ENCODE measurements around the gene LPAR3.
"Not testable (repeated sequence)": the region's sequence is repeated elsewhere in the genome, so short reads cannot be mapped to it uniquely, and the experiment has no call there.

Gene LPAR3

DNA sequence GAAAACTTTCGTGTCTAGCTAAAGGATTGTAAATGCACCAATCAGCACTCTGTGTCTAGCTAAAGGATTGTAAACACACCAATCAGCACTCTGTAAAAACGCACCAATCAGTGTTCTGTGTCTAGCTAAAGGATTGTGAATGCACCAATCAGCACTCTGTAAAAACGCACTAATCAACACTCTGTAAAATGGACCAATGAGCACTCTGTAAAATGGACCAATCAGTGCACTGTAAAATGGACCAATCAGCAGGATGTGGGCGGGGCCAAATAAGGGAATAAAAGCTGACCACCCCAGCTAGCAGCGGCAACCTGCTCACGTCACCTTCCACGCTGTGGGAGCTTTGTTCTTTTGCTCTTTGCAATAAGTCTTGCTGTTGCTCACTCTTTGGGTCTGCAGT is 9.7 kb upstream of the LPAR3 start:
- not testable (repeated sequence) for DNase-seq

DNA sequence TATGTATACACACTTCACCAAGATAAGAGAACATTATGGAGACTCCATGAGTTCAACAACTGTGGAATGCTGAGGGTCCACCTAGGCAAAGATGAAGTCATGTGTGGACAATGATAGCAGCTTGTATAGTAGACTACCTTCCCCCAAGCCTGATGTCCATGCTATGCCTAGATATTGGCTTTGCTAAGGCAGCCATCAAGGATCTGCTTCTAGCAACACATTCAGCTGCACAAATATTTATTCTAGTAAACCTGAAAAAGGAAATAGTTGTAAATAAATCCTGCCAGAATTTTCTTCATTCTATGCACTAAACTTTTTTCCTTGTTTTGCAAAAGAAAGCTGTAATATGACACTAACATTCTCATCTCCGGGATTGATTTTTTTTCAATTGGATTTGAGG is 7.0 kb upstream of the LPAR3 start:
- no peak for DNase-seq

DNA sequence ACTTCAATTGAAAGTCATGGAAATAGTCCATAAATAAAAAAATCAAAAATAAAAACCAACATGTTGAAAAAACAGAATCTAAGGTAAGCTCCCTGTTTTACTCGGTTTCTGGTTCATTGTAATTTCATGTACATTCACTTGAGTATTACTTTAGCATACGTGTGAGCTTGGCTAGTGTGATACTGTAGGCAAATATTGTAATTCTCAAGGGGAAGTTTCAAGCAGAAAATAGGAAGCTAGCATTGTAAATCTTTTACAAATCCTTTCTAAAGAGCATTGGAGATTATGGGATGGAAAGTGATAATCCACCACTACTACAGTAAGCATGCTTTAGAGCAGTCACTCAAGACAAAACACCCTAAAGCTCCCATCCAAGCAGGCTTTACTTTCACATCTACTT is 3.3 kb upstream of the LPAR3 start:
- DNase-seq: no peak

DNA sequence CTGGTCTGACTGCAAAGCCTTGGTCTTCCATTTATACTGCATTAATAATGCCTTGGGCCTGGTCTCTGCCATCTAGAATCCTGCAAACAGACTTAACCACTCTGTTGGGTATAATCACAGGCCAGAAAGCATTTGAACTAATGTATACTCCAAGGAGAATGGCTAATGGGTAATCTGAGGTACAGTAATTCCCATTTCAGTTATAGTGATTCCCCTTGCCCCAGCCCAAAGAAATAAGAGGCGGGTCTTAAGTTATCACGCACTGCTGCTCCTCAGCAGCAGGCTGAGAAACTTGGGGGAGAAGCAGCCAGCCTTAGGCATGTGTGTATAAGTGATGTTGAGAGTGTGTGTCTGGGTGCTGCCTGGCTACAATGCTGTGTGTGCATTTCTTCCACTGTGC is 2.4 kb downstream of the LPAR3 start:
- no peak for DNase-seq

DNA sequence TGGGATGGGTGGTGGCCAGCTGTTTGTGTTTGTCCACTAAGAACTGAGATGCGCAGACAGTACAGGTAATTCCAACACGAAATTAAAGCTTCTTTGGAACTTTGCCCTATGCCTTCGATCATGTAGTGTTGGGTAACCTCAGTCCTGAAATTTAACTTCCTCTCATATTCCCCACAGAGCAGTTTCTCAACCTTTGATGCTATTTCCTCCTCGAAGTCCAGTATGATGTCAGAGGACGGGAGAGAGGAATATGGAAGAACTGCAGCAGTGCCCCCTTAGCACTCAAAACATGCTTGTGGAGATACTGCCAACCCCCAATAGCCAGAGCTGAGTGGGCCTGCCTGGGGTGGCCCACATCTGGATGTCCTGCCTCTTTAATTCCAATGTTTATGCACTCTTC is 3.6 kb downstream of the LPAR3 start:
- DNase-seq: no peak

DNA sequence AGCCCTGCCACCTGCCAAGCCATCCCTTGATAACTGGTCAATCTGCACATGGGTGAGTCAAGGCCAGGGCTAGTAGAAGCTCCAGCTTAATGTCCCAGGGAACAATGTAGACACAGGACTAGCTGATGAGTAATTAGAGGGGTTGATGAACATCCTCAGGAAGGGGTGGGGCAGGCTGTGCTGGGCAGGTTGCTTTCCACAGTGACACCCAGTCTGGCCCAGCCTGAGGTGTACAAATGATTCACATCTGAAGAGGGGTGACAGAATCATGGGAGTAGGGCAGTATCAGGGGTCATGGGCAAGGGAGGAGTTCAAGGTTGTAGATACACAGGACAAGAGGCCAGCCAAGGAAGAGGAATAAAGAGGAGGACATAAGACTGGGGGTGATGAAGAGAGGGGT is 4.3 kb downstream of the LPAR3 start:
- no peak for DNase-seq

DNA sequence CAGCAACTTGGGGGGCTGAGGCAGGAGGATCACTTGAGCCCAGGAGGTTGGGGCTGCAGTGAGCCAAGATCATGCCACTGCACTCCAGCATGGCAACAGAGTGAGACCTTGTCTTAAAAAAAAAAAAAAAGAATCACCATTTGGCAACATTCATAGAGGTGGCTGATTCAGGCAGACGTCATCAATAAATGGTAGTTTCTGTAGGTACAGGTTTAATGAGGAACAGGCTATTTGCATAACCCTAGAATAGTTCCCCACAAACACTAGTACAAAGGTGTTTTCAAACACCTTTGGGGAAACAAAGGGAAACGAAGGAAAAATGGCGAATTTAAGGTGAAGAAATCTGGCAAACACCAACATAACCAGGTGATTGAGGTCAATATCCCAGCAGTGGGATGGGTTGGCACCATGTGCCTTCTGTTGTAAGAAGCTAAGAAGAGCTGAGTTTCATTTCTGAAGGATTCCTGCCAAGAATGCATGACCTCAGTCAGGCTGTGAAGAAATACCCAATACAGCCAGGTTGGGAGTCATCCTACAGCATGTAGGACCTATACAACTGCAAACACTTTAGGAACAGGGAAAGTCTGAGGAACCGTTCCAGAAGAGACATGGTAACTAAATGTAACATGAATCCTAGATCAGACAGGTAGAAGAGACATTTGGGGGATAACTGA is 5.6 kb downstream of the LPAR3 start:
- DNase-seq: no peak

DNA sequence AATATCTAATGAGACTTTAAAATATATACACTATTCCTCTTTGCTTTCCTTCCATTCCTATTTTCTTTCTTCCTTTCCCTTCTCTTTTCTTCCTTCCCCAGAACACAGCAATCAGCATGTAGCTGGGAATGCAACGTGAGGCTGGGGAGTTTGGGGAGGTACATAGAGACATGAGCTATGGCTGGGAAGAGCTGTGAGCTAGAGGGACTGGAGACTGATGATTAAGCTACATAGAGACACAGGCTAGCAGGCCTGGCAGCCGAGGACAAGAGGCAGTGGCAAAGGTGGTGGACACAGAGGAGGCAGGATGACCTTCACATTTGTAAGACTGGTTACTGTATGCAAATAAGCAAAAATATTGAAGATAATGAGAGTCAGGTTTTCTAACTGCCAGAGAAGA is 7.5 kb downstream of the LPAR3 start:
- DNase-seq: no peak

DNA sequence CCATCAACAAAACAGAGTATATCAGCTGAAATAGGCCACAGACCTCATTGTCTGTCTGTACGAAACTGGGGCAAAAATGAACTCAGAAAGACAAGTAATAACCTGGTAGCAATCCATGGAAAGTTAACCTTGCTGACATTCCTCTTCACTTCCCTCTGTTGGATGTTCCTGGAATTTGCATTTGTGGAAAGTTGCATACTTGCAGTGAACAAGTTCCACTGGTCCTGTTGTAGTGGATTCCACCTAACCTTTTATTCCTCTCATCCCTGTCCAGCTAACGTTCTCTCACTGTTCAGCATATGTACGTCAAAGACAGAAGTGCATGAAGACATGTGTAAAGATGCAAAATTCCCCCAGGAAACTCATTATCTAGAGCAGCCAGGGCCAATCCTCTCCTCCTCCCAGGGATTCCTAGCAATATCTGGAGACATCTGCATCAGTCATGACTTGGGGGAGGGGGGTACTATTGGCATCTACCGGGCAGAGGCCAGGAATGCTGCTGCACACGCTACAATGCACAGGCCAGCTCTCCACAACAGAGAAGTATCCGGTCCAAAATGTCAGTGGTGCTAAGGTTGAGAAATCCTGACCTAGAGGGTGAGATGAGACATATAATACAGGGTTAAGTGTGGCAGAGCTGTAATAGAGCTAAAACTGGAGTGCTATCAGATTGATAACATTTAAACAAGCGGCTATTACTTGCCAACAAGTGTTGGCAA is 8.2 kb downstream of the LPAR3 start:
- no peak for DNase-seq

DNA sequence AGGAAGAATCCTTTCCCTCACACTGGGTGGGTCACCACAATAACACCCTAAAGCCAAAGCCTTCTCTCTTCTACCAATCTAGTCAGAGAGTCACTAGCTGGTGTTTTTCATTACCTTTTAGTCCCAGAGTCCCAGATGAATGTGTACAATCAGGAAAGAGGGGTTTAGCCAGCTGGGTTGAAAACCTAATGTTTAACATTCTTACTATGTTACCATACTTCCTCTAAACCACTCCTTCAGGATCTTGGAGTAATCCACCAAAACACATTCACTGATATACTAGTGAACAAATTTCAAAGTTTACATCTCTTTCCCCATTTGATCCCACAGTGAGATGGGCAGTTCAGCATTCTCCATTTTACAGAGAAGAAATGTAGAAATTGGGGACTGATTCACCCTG is 9.7 kb downstream of the LPAR3 start:
- no peak for DNase-seq

DNA sequence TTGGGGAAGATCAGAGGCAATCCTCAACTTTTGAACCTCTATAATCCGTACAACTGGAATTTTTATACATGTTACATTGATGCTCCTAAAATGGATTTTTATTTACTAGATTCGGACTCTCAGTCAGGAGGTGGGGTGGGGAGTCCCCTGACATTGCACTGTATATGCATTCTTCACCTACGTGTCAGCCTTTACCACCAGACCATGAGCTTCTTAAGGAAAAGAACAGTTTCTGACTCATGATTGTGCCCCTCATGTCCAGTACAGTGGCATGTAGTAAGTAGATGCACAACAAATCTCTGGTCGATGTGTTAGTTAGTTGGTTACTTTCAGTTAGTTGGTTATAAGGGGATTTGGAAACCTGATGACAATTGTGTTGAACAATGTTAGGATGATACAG is 15.4 kb downstream of the LPAR3 start:
- no peak for DNase-seq

DNA sequence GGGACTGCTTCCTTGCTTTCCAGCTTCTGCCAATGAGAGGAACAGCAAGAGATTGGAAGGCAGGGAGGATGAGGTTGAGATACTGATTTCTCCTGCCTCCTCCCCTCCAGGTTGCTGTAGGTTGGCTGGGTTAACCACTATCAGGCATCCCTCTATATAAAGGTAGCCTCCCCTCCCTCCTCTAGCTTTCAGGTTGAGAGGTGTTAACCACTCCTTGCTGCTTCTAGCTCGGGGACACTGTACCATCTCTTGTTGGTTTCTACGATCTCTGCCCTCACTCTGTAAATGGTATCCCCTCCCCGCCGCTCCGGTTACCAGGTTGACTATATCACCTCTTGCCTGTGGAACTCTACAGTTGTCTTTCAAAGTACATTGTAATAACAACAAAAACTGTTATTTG is 16.7 kb downstream of the LPAR3 start:
- DNase-seq: no peak

DNA sequence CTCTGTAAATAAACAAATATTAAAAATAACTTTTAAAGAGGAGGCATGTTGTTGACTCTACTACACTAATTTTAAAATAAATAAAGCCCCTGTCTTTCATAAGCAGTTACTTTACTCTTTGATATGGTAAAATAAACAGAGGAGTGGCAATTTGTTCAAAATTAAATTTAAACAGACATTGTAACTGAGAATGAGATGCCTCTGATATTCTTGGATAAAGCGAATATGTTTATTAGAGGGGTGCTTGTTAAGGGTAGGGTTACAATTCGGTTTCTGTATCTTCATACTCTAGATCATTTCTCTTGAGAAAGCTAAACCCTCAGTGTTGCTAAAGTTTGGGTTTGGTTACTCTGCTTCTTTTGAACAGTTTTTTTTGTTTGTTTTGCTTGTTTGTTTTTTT is 19.6 kb downstream of the LPAR3 start:
- no peak for DNase-seq

DNA sequence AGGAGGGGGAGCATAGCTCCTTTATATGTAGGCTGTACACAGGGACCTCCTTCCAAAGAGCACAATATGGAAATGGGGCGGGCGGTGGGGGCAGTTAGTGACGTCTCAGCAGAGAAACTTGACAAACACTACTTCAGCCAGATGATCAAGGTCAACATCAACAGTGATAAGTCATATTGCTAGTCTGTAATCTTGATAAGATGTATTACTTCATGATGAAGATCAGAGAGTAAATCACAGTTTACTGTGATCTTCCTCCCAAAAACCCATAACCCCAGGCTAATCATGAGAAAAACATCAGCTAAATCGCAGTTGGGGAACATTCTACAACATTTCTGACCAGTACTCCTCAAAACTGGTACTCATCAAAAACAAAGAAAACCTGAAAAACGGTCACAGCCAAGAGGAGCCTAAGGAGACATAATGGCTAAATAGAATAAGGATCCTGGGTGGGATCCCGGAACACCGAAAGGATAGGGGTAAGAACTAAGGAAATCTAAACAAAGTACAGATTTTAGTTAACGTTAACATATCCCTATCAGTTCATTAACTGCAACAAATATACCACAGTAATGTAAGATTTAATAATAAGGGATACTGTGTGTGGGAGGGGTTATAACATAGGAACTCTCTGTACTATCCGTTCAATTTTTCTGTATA is 20.2 kb downstream of the LPAR3 start:
- DNase-seq: no peak

DNA sequence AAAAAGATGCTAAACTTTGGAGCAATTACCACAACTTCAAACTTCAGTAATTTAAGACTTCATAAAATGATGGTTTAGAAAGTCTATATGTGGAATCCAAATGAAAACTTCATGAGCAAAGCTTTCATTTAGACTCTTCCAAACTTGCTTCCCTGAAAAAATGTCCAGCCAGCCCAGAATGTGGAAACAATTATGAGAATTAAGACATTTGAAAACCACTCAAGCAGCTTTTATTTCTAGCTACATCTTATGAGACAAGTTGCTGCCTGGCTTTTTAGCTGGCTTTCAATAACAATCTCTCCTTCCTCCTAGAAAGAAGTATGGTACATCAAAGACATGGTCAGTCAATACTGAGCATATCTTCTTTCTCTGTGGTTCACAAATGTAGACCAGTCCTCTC is 21.8 kb downstream of the LPAR3 start:
- no peak for DNase-seq

DNA sequence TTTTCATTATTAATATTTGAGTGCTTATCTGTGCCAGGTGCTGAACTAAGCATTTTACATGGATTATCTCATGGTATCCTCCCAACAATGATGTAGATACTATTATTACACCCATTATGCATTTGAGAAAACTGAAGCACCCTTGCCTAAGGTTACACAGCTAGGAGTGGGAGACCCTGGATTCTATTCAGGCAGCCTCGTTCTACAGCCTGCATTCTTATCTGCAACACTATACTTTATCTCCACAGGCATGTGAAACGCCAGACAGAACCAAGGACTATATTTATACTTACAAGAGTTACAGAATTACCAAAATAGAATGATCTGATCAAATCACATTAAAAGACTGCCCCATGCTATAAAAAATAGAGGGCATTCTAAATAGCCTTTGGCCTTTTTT is 22.4 kb downstream of the LPAR3 start:
- no peak for DNase-seq

DNA sequence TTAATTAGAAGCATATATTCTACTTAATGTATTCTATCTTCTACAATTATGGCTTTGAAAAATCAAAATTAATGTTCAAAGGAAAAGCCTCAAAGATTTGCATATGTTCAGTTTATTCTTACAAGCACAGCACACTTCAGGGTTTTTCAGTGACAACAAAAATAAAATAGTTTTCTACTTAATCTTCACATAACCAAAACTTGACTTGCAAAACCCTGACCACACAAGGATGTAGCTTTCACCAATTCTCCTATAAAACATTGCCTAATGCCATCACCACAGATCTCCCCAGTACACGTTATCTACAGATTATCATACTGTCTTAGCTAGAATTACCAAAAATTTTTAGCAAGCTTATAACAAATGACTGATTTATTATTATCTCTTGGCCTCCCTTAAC is 23.3 kb downstream of the LPAR3 start:
- DNase-seq: no peak

DNA sequence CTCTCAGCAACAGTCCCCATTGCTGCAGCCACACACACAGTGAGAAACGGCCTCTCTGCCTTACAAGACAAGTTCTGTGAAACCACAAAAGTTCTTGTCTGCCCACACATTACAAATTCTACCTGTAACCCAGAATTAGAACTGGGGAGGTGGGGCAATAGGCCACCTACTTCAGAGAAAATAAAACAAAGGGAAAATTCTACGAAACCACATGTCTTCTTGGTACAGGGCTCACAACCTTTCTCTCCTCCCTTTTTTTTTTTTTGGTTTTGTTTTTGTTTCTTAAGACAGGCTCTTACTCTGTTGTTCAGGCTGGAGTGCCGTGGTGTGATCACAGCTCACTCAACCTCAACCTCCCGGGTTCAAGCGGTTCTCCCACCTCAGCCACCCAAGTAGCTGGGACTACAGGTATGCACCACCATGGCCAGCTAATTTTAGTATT is 30.2 kb downstream of the LPAR3 start:
- DNase-seq: no peak

DNA sequence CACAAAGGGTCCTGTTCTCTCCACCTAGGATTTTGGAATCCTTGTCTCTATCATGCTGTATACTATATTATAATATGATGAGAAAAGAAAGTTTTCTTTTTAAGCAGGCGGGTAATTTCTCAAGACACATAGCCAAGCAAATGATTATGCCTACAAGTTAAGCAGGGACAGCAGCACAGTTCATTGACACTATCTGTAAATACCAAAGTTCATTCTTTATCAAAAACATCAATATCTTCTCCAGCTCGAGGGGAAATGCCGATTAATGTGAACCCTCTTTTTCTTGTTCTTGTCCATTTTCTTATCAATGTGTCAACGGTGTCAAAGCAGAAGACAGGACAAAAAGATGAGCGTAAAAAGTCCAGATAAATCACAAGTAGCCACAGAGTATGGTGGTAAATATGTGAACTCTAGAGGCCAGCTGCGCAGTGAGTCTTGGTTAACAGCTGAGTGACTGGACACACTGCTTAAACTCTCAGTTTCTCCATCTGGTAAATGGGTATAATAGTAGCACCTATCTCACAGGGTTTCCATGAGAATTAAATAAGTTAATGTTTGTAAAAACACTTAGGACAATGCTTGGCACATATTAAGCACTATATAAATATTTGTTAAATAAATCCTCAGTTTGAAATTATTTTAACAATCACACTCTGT is 30.9 kb downstream of the LPAR3 start:
- no peak for DNase-seq

DNA sequence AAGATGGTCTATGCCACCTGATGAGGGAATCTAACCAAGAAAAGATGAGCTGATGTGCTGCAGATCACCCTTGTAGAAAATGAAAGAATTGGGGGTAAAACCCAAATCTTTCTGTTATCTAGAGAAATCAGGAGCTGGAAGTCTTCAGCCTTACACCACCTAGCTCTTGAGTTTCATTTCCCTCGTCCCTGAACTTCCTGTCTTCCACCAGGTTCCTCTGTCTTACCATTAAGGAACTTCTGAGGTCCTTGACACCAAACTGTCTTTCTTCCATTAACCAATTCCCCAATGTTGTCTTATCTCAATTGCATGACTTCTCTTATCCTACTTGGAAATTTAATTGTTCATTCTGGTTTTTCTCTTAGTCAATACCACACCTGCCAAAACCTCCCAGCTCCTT is 31.5 kb downstream of the LPAR3 start:
- DNase-seq: no peak

DNA sequence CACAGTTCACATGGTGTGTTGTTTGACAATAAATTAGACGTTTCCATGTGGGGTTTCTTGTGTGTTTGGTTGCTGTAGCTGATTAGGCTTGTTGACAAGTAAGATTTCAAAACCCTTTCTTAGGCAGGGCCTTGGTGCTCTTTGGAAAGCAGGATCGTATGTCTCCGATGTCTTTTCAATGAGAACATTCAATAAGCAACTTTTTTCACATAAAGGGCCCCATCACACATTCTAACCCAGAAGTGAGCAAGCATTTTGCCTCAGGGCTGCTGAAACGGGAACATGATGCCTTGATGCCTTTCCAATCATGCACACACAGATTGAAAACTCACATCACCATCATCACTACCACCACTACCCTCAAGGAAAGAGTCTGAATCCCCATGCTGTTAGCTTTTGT is 33.1 kb downstream of the LPAR3 start:
- no peak for DNase-seq

DNA sequence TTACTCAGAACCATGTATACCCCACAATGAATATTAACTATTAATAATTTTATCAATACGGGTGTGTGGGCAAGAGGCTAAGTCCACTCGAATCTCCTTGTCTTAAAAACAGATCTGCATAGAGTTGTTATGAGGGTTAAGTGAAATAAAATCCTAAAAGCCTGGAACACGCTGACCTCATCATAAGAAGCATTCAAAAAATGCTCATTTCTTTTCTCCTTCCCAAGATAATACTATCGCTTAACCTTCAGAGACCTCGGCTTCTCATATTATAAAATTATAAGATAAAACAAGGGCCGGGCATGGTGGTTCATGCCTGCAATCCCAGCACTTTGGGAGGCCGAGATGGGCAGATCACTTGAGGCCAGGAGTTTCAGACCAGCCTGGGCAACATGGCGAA is 35.1 kb downstream of the LPAR3 start:
- DNase-seq: no peak

DNA sequence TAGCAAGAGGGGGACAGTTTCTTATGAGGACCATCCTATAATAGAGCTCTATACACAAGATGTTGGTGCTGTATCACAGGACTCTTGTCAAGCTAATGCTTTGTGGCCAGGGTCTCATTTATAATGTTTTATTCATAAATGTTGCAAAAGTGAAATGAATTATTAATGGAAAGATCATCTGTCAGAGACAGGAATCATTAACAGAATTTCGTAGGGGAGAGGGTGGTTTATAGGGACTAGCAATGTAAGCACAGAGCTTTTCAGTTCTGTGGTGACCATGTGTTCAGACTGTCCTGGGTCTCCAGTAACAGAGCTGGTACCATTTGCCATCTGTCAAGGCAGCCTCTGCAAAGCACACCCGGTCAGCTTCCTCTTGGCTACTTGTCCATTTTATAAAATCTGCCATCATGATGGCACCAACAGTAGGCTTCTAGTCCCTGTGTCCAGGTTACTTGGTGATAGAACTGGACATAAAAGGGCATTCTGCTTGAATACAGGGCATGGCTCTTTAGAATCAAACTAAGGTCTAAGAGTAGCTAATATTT is 36.2 kb downstream of the LPAR3 start:
- no peak for DNase-seq
